Naive B cell (primary cell): ENCODE data around the gene TACC3. TPM values are rescaled to one million over a fixed set of nuclear protein-coding genes. Genes with fewer than 3 reads are reported as not detected.

ENCODE experiments used
- ATAC-seq, 2 donors: fragments of 150-1000 bp; cut with Tn5 transposase; 2 replicates each; pipeline ENCODE4 v1.10.0; 2021; ENCODE audit warnings: low read depth in 2 of 2, mild to moderate bottlenecking in 2 of 2, moderate library complexity in 2 of 2
- DNase-seq: peaks from one replicate; pipeline ENCODE4 v3.0.0; 2022
- H3K27ac Mint-ChIP-seq, 6 donors: one replicate each; pipeline ENCODE4 v1.8.0; 2020 to 2022; ENCODE audit warnings: mild to moderate bottlenecking in 6 of 6, mixed read lengths in 6 of 6, moderate library complexity in 5 of 6, inconsistent platforms in 2 of 6
- H3K27me3 Mint-ChIP-seq, 3 donors: one replicate each; pipeline ENCODE4 v1.8.0; 2021 to 2022; ENCODE audit warnings: mixed read lengths in 3 of 3, mild to moderate bottlenecking in 1 of 3
- H3K36me3 Mint-ChIP-seq, 2 donors: one replicate each; pipeline ENCODE4 v1.8.0; 2020 to 2022; ENCODE audit warnings: mixed read lengths in 2 of 2, inconsistent platforms in 1 of 2, mild to moderate bottlenecking in 1 of 2
- H3K4me1 Mint-ChIP-seq, 3 donors: one replicate each; pipeline ENCODE4 v1.8.0; 2020 to 2022; ENCODE audit warnings: mixed read lengths in 3 of 3, inconsistent platforms in 1 of 3, mild to moderate bottlenecking in 1 of 3, moderate library complexity in 1 of 3
- H3K4me3 Mint-ChIP-seq, 8 donors: one replicate each; pipeline ENCODE4 v1.8.0; 2020 to 2022; ENCODE audit warnings: mild to moderate bottlenecking in 8 of 8, mixed read lengths in 8 of 8, moderate library complexity in 8 of 8, inconsistent platforms in 2 of 8
- H3K9me3 Mint-ChIP-seq, 7 donors: one replicate each; pipeline ENCODE4 v1.8.0; 2020 to 2022; ENCODE audit warnings: mixed read lengths in 7 of 7, mild to moderate bottlenecking in 5 of 7, inconsistent platforms in 2 of 7, moderate library complexity in 1 of 7
- polyA plus RNA-seq, 6 donors: library from polyadenylated mRNA; unstranded; fragments of 300-500 nt; fragmentation: Illumina TruSeq; gene quantifications; one replicate each; pipeline ENCODE4 v1.2.3, GENCODE V29; 2021; ENCODE audit warnings: low read depth in 6 of 6

Gene TACC3
- polyA plus RNA-seq, 6 donors from 2014 or later = 15.0 to 21.0 (median 17.2) TPM

- peak overlapping the region; percentile 84 to 95 (median 91) for H3K4me3 Mint-ChIP-seq
- peak; percentile 19 for DNase-seq
- peak; percentile 3 for ATAC-seq
- peaks cover 33 to 64% (median 47%) of the 10 kb centered on the region in 3 donors for H3K4me1 Mint-ChIP-seq
- no peaks in the 10 kb centered on the region for H3K27me3 Mint-ChIP-seq
- no peaks in the 10 kb centered on the region for H3K9me3 Mint-ChIP-seq
- peaks cover 0 to 5% of the 10 kb centered on the region in 2 donors for H3K36me3 Mint-ChIP-seq
- peak overlapping the region; percentile 89 to 97 (median 96) for H3K27ac Mint-ChIP-seq
These were observed 9.6 kb upstream of the TACC3 start for GRCh38 chr4:1711571-1712215.

- peak; percentile 79 to 83 for ATAC-seq
- Mint-ChIP-seq H3K27ac (peak within 1 kb of the TSS; percentile 95 to 99 (median 98)), H3K27me3 (no peaks in the 10 kb centered on the region), H3K9me3 (no peaks in the 10 kb centered on the region), H3K4me1 (peaks cover 34 to 65% (median 47%) of the 10 kb centered on the region in 3 donors), H3K4me3 (peak within 1 kb of the TSS; percentile 89 to 99 (median 96)), H3K36me3 (peaks cover 0 to 5% of the 10 kb centered on the region in 2 donors)
- DNase-seq = peak; percentile 99
These were observed 8.9 kb upstream of the TACC3 start, which contains the start of gene SLBP for GRCh38 chr4:1712216-1713002. TSS of gene SLBP (minus strand) at chr4:1712319. CDS start at chr4:1712188, 131 bp downstream.

GRCh38 chr4:1713003-1713851 lies 8.1 kb upstream of the TACC3 start:
- H3K27ac Mint-ChIP-seq = peak overlapping the region; percentile 95 to 99 (median 98)
- H3K36me3 Mint-ChIP-seq = peaks cover 0 to 5% of the 10 kb centered on the region in 2 donors
- no peak for ATAC-seq

GRCh38 chr4:1714303-1715001 lies 6.9 kb upstream of the TACC3 start:
- Mint-ChIP-seq H3K36me3 (peaks cover 0 to 5% of the 10 kb centered on the region in 2 donors), H3K27me3 (no peaks in the 10 kb centered on the region), H3K9me3 (no peaks in the 10 kb centered on the region), H3K27ac (peak overlapping the region; percentile 92 to 99 (median 98)), H3K4me3 (peak overlapping the region; percentile 66 to 99 (median 96)), H3K4me1 (peaks cover 34 to 65% (median 49%) of the 10 kb centered on the region in 3 donors)
- DNase-seq = no peak
- ATAC-seq = no peak

More at GRCh38 chr4:1713003-1713851, 8.1 kb upstream of the TACC3 start:
- H3K27me3 Mint-ChIP-seq = no peaks in the 10 kb centered on the region
- DNase-seq = no peak
- peaks cover 36 to 65% (median 50%) of the 10 kb centered on the region in 3 donors for H3K4me1 Mint-ChIP-seq
- H3K4me3 Mint-ChIP-seq = peak overlapping the region; percentile 89 to 99 (median 96)
- no peaks in the 10 kb centered on the region for H3K9me3 Mint-ChIP-seq

- peaks cover 0 to under 1% of the 10 kb centered on the region in 2 donors for H3K36me3 Mint-ChIP-seq
- H3K4me1 Mint-ChIP-seq = peaks cover 36 to 66% (median 49%) of the 10 kb centered on the region in 3 donors
- H3K27ac Mint-ChIP-seq = peak overlapping the region; percentile 92 to 99 (median 97)
- ATAC-seq = peak; percentile 16 to 33
- peak; percentile 64 for DNase-seq
- no peaks in the 10 kb centered on the region for H3K9me3 Mint-ChIP-seq
- no peaks in the 10 kb centered on the region for H3K27me3 Mint-ChIP-seq
- peak overlapping the region; percentile 66 to 99 (median 94) for H3K4me3 Mint-ChIP-seq
These were observed 6.1 kb upstream of the TACC3 start for GRCh38 chr4:1715002-1715758.

GRCh38 chr4:1716065-1716945 lies 5.0 kb upstream of the TACC3 start:
- Mint-ChIP-seq H3K9me3 (no peaks in the 10 kb centered on the region), H3K27me3 (no peaks in the 10 kb centered on the region), H3K27ac (peak overlapping the region in 5 of 6 donors; percentile 49 to 99 (median 98)), H3K36me3 (no peaks in the 10 kb centered on the region), H3K4me3 (peak overlapping the region in 7 of 8 donors; percentile 20 to 99 (median 89)), H3K4me1 (peaks cover 30 to 57% (median 44%) of the 10 kb centered on the region in 3 donors)
- DNase-seq (no peak), ATAC-seq (no peak)

- Mint-ChIP-seq H3K27ac (peak overlapping the region in 1 of 6 donors; percentile 100), H3K27me3 (no peaks in the 10 kb centered on the region), H3K4me1 (peaks cover 35 to 61% (median 48%) of the 10 kb centered on the region in 3 donors), H3K4me3 (peak overlapping the region in 1 of 8 donors; percentile 15), H3K9me3 (no peaks in the 10 kb centered on the region), H3K36me3 (no peaks in the 10 kb centered on the region)
- ATAC-seq (no peak), DNase-seq (no peak)
These were observed 3.9 kb upstream of the TACC3 start for GRCh38 chr4:1717129-1718094.

- no peak for ATAC-seq
- peak overlapping the region in 4 of 6 donors; percentile 51 to 100 (median 72) for H3K27ac Mint-ChIP-seq
- H3K27me3 Mint-ChIP-seq = no peaks in the 10 kb centered on the region
- peaks cover 44 to 66% (median 56%) of the 10 kb centered on the region in 3 donors for H3K4me1 Mint-ChIP-seq
- H3K4me3 Mint-ChIP-seq = peak overlapping the region in 7 of 8 donors; percentile 32 to 89 (median 81)
- H3K36me3 Mint-ChIP-seq = no peaks in the 10 kb centered on the region
- no peak for DNase-seq
- no peaks in the 10 kb centered on the region for H3K9me3 Mint-ChIP-seq
These were observed 3.0 kb upstream of the TACC3 start for GRCh38 chr4:1718095-1718850.

- no peaks in the 10 kb centered on the region for H3K36me3 Mint-ChIP-seq
- H3K4me3 Mint-ChIP-seq = peak overlapping the region; percentile 73 to 94 (median 84)
- peaks cover 38 to 65% (median 48%) of the 10 kb centered on the region in 3 donors for H3K4me1 Mint-ChIP-seq
- peak overlapping the region; percentile 30 to 100 (median 80) for H3K27ac Mint-ChIP-seq
- no peak for ATAC-seq
- no peaks in the 10 kb centered on the region for H3K27me3 Mint-ChIP-seq
- DNase-seq = peak; percentile 27
- H3K9me3 Mint-ChIP-seq = no peaks in the 10 kb centered on the region
These were observed 948 bp upstream of the TACC3 start for GRCh38 chr4:1720163-1720983.
